Calu3 (cell line): ENCODE results near the gene STXBP4. TPM values are rescaled to one million over a fixed set of nuclear protein-coding genes. Genes with fewer than 3 reads are reported as not detected.

Experiments used
- BruUV-seq: library from RNA; stranded (reverse); fragments of 400-500 nt; replicated peaks from 2 replicates; lab custom pipeline; 2021; lab: Mats Ljungman, UMichigan
- CTCF ChIA-PET: fragments of 300-600 bp; sonication (Branson Sonifier 250); formaldehyde crosslinking; loops from one replicate; lab custom pipeline; 2022; ENCODE audit warnings: antibody characterized with exemption; lab: Charles Lee
- DNase-seq: peaks from one replicate; pipeline ENCODE4 v3.0.0; 2022
- H3K27ac Mint-ChIP-seq: one replicate; pipeline ENCODE4 v1.8.0; 2022; ENCODE audit warnings: mixed read lengths; ENCODE audit not compliant: unreplicated experiment
- H3K27me3 Mint-ChIP-seq: one replicate; pipeline ENCODE4 v1.8.0; 2022; ENCODE audit warnings: mixed read lengths; ENCODE audit not compliant: unreplicated experiment
- H3K36me3 Mint-ChIP-seq: one replicate; pipeline ENCODE4 v1.8.0; 2022; ENCODE audit warnings: mild to moderate bottlenecking, moderate library complexity, mixed read lengths; ENCODE audit not compliant: insufficient read depth, unreplicated experiment
- H3K4me1 Mint-ChIP-seq: one replicate; pipeline ENCODE4 v1.8.0; 2022; ENCODE audit warnings: mild to moderate bottlenecking, low read depth, mixed read lengths; ENCODE audit not compliant: unreplicated experiment
- H3K4me3 Mint-ChIP-seq: one replicate; pipeline ENCODE4 v1.8.0; 2022; ENCODE audit warnings: mild to moderate bottlenecking, low read depth, moderate library complexity, mixed read lengths; ENCODE audit not compliant: unreplicated experiment
- H3K9me3 Mint-ChIP-seq: one replicate; pipeline ENCODE4 v1.8.0; 2022; ENCODE audit warnings: low read depth, mixed read lengths; ENCODE audit not compliant: unreplicated experiment
- intact Hi-C: fragments of 100-400 bp; cut with micrococcal nuclease; formaldehyde crosslinking; loops from one replicate; pipeline ENCODE4 v1.10.0; 2022; ENCODE audit not compliant: unreplicated experiment
- total RNA-seq: library from RNA; stranded (reverse); gene quantifications from 2 replicates; pipeline ENCODE4 v1.2.3, GENCODE V29; 2022
- TF ChIP-seq, protein P1 (sequence below): fragments of 200-600 bp; IDR thresholded peaks from one replicate; pipeline ENCODE4 v1.8.0; 2022; ENCODE audit warnings: antibody characterized with exemption; ENCODE audit not compliant: unreplicated experiment

The STXBP4 gene
- total RNA-seq, 1 experiment from 2014 or later = 9.2 TPM

DNA sequence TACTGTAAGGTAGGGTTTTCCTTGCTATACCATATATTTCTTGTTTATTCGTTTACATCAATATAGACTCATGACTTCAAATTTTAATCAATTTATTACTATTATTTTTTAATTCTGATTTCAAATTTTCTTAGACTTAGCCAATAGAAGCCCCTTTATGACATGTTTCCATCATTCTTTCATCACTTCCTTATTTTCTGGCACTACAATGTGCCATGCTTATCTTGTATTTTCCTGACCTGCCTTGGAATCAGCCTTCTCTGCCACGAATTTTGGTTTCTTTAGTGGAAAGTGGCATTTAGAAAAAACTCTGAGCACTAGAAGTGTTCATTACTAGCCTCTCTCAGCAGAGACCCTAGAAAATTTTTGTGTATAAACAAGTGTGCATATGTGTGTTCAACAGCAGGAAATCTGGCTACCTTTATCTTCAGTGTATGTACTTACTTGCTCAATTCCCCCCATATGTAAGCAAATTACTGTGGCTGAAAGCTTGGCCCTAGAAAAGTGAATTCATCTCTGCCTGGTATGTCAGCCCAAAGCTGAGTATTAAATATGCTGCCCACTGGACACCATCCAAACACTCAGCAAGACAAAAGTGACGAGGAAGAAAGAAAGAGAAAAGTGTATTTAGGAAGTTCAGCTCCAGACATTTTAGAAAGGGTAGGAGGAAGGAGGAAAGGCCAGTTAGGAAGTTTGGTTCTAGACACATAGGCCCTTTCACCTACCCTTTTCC, 4.0 kb downstream of the STXBP4 start:
- CTCF ChIA-PET = no interaction called here
- H3K9me3 Mint-ChIP-seq = no peaks in the 10 kb centered on the region
- BruUV-seq = no TSS peak
- no peak overlapping the region for H3K4me3 Mint-ChIP-seq
- no peak overlapping the region for H3K27ac Mint-ChIP-seq
- DNase-seq = no peak
- intact Hi-C loops = no loop called here
- no peaks in the 10 kb centered on the region for H3K4me1 Mint-ChIP-seq
- H3K27me3 Mint-ChIP-seq = no peaks in the 10 kb centered on the region
- TF ChIP-seq, protein P1, sequence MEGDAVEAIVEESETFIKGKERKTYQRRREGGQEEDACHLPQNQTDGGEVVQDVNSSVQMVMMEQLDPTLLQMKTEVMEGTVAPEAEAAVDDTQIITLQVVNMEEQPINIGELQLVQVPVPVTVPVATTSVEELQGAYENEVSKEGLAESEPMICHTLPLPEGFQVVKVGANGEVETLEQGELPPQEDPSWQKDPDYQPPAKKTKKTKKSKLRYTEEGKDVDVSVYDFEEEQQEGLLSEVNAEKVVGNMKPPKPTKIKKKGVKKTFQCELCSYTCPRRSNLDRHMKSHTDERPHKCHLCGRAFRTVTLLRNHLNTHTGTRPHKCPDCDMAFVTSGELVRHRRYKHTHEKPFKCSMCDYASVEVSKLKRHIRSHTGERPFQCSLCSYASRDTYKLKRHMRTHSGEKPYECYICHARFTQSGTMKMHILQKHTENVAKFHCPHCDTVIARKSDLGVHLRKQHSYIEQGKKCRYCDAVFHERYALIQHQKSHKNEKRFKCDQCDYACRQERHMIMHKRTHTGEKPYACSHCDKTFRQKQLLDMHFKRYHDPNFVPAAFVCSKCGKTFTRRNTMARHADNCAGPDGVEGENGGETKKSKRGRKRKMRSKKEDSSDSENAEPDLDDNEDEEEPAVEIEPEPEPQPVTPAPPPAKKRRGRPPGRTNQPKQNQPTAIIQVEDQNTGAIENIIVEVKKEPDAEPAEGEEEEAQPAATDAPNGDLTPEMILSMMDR = no peak
- no peaks in the 10 kb centered on the region for H3K36me3 Mint-ChIP-seq

DNA sequence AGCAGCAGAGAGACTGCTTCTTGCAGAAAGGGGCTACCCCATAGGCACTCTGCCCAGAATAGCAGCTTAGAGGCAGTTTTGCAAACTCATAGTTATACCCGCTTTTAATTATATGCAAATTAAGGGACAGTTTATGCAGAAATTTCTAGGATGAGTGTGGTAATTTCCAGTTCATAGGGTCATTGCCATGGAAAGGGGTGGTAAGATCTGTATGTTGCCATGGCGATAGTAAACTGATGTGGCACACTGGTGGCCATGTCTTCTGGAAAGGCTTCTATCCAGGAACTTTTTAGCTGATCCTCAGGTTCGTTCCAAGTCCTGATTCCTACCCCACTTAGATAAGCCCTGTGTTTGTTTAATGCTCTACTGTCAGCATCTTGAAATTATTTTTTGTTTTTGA, 6.2 kb downstream of the STXBP4 start:
- Mint-ChIP-seq H3K4me3 (no peak overlapping the region), H3K36me3 (no peaks in the 10 kb centered on the region), H3K4me1 (no peaks in the 10 kb centered on the region), H3K27ac (no peak overlapping the region), H3K9me3 (no peaks in the 10 kb centered on the region), H3K27me3 (no peaks in the 10 kb centered on the region)
- DNase-seq = no peak
- TF ChIP-seq, protein P1 = no peak
- no TSS peak for BruUV-seq
- intact Hi-C loops = no loop called here
- CTCF ChIA-PET = no interaction called here

DNA sequence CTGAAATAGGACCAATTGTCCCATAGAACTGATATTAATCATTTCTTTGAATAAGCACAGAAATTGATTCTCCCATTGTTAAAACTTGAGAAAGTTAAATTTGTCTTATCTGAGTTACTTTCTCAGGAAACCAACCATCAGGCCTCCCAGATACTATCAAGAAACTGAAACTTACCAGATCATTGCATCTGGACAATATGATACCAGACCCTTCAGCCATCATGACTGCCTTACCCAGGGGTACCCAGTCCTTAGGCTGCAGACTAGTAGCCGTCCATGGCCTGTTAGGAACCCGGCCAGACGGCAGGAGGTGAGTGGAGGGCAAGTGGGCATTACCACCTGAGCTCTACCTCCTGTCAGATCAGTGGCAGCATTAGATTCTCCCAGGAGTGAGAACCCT, 7.8 kb downstream of the STXBP4 start:
- Mint-ChIP-seq H3K9me3 (peaks cover under 1% of the 10 kb centered on the region), H3K4me3 (no peak overlapping the region), H3K36me3 (no peaks in the 10 kb centered on the region), H3K27ac (no peak overlapping the region), H3K4me1 (no peaks in the 10 kb centered on the region), H3K27me3 (no peaks in the 10 kb centered on the region)
- intact Hi-C loops = no loop called here
- no TSS peak for BruUV-seq
- CTCF ChIA-PET = no interaction called here
- TF ChIP-seq, protein P1 = no peak
- DNase-seq = no peak

DNA sequence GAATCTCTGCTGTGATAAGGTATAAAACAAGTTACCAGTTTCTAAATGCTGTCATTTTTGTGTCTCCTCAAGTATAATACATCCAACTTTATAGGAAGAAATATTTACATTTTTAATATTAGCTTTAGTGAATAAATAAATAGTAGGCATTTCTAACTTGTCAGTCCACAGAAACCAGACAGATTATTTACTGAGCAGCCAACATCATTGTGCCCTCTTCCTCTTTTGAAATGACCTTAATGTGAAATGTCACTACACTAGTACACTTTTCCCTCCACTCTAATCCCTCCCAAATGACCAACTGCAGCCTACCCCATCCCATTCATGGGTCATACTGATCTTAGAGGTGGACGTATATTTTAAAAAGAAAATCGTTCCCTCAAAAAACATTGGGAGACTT, 9.2 kb downstream of the STXBP4 start:
- Mint-ChIP-seq H3K36me3 (no peaks in the 10 kb centered on the region), H3K27me3 (no peaks in the 10 kb centered on the region), H3K4me1 (no peaks in the 10 kb centered on the region), H3K27ac (no peak overlapping the region), H3K4me3 (no peak overlapping the region), H3K9me3 (peaks cover 3% of the 10 kb centered on the region)
- TF ChIP-seq, protein P1 = no peak
- intact Hi-C loops = no loop called here
- DNase-seq = no peak
- CTCF ChIA-PET = no interaction called here
- BruUV-seq = no TSS peak
